ENCODE measurements around the gene BNIP5. TPM values are rescaled to one million over a fixed set of nuclear protein-coding genes. Genes with fewer than 3 reads are reported as not detected.

BNIP5 gene
- total RNA-seq, 1 donor from 2014 or later: not detected

DNA sequence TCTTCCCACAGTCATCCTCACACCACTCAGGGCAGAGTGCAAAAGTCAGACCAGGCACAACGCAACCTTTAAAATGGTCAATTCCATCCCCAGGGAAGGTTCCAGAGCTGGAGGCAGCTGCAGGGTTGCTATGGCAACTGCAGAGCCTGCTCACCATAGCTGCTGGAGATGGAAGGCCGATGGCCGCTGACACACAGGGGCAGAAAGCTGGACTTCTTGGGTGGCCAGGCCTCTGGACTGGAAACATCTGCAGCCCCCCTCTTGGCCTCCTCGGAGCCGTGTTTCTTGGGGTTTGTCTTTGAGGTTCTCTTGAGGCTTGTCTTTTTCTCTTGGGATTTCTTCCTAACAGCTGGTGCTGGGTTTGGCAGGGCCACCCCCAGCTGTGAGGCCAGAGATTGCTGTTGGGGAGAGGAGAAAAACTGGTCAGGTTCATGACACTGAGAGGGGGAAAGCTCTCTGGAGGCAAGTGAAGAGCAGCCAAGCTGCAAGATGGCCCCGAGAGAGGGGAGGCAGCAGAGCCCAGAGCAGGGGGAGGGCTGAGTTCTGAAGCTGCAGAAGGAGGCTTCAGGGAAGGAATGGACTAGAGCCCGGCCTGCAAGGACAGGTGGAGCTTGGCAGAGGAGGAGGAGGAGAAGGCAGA is 10.2 kb downstream of the BNIP5 start:
- no peak for DNase-seq (ENCODE audit: extremely low read depth, low read depth, low spot score)

DNA sequence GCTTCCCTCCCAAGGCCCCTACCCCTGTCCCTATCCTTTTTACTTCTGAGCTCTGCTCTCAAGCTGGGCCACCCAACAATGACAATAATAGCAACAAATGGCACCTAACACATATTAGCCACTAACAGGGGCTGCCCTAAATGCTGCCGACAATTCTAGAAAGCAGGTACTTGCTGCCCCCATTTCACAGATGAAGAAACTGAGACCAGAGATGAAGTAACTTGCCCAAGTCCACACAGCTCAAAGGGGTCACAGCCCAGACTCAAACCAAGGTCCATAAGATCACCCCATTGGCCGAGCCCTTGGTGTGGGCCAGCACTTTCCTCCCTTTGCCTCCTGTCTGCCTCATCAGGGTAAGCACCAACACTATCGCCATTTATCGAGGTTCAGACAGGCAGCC is 12.0 kb downstream of the BNIP5 start:
- DNase-seq (ENCODE audit: extremely low read depth, low read depth, low spot score): no peak

- no peak for DNase-seq (ENCODE audit: extremely low read depth, low read depth, low spot score)
These were observed 12.5 kb downstream of the BNIP5 start for GRCh38 chr6:36324191-36324590.

DNA sequence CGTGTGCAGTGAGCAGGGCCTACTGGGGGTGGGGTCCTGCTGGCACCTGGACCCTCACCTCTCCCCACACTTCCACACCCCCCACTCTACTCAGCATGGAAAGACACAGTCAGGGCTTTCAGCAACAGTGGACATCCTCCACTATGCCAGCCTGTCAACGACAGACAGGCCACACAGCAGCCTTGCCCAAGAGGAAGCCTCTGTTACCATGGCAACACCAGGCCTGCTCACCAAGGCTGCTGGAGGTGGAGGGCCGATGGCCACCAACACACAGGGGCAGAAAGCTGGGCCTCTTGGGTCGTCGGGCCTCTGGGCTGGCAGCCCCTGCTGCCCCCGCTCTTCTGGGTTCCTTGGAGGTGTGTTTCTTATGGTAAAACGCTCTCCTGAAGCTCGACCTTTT is 13.6 kb downstream of the BNIP5 start:
- no peak for DNase-seq (ENCODE audit: extremely low read depth, low read depth, low spot score)

- no peak for DNase-seq (ENCODE audit: extremely low read depth, low read depth, low spot score)
These were observed 14.1 kb downstream of the BNIP5 start for GRCh38 chr6:36322591-36322990.

GRCh38 chr6:36320475-36320874 is 16.2 kb downstream of the BNIP5 start:
- no peak for DNase-seq (ENCODE audit: extremely low read depth, low read depth, low spot score)

DNA sequence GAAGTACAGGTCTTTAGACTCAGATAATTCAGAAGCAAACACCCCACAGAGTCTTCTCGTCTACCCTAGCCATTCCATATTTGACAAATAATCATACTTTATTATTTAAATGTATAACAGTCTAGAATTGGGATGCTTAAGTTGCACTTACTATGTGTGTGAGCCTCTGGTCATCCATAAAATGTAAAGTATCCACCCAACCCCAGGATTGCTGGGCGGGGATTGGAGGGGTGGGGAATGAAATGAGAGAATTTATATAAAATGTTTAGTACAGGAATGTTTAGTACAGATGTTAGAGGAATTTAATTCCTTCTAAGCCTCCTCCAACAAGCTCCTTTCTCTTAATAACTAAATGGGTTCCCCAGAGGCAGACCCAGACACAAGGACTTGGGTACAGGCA is 16.9 kb downstream of the BNIP5 start:
- DNase-seq (ENCODE audit: extremely low read depth, low read depth, low spot score): no peak

- DNase-seq (ENCODE audit: extremely low read depth, low read depth, low spot score): no peak
These were observed 17.3 kb downstream of the BNIP5 start for GRCh38 chr6:36319436-36319762.

DNA sequence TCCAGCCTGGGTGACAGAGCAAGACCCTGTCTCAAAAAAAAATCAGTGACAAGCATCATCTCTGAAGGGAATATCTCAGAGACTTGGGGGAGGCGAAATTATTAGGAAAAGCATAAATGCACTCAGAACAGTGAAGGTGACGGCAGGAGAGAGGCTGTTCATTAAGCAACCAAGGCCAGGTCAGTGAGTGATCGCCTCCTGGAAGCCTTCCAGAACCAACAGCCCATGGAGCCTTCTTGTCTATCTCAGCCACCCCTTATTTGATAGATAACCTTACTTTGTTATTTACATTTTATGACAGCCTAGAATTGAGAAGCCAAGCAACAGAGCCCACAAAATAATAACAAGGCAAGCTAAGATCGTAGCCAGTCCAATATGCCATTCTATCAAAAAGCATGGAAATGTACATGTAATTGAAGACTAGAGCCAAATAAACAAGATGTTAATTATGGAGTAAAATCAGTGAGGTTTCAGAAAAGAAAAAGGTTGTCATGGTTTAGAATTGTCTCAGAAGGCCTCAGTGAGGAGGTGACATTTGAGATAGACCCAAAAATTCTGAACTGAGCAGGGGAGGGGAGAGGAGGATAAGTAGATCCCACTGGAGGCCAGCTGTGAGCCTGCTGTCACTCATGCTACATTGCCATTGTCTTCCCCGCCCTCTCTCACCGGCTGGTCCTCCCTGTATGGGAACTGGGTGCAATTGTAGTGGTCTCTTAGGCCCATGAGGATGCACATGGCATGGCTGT is 17.8 kb downstream of the BNIP5 start:
- DNase-seq (ENCODE audit: extremely low read depth, low read depth, low spot score): no peak

- DNase-seq (ENCODE audit: extremely low read depth, low read depth, low spot score): no peak
These were observed 19.1 kb downstream of the BNIP5 start for GRCh38 chr6:36317623-36318022.

- DNase-seq (ENCODE audit: extremely low read depth, low read depth, low spot score): no peak
These were observed 20.8 kb downstream of the BNIP5 start for GRCh38 chr6:36315921-36316320.

DNA sequence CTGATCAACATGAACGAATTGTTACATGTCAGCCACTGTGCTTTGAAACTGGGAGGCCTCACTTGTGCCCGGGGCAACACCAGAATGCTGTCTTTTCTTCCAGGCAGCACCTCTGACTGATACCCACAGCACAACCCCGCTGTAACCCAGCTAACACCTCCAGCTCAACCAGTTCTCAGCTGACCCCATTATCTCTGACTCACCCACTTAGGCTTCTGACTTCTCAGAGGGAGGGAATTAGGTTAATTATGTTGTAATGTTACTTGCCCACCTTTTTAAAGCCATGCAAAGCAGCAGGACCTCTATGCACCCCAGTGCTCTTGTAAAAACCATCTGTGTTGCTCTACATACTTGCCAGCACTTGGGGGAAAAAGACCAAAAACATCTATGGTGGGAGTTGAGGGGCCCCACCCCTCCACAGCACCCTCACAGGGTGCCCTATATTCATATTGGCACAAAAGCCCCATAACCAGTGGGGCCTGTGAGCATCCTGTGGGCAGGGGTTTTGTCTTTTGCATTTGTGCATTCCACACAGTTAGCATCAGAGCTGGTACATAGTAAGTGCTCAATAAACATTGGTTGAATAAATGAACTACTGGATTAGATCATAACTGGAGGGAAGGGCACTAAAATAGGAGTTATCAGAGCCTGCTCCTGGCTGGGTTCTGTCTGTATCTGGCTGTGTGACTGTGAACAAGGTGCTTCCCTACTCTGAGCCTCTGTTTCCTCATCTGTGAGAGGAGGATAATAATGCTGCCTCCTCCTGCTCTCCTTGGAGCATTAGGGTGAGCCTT is 22.3 kb downstream of the BNIP5 start:
- DNase-seq (ENCODE audit: extremely low read depth, low read depth, low spot score): no peak

- no peak for DNase-seq (ENCODE audit: extremely low read depth, low read depth, low spot score)
These were observed 23.1 kb downstream of the BNIP5 start for GRCh38 chr6:36313649-36313936.

DNA sequence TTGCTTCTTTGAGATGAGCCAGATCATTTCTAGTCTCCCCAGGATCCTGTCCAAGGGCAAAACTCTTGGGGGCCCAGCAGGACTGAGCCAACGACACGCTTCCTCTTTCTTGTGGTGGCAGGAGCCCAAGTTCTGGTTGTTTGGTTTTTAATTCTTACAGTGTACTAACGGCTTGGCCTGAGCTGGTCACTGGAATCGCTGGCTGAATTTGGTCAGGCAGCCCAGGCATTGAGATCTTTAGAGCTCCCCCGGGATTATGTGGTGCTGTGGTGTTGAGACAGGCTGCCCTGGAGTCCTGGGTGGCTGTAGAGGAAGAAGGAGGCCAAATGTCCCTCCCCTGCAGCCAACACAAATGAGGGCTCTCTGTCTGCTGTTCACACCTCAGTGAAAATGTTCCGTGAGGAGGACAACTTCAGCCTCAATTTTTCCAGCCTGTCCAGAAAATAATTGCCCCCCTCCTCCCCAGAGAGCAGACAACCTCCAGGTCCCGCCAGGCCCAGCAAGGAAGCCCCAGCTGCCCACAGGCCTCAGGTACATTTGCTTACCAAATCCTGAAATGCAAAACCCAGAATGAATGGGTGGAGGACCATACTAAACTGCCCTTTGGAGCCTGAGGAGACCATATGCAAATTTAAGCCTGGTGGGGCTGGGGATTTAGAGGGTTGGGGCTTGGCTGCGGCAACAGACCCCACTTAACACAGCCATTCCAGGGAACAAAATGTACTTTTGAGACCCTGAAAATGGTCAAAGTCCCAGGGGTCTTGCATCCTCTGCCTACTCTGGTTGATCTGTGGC is 23.6 kb downstream of the BNIP5 start:
- no peak for DNase-seq (ENCODE audit: extremely low read depth, low read depth, low spot score)

- no peak for DNase-seq (ENCODE audit: extremely low read depth, low read depth, low spot score)
These were observed 26.8 kb downstream of the BNIP5 start for GRCh38 chr6:36309900-36310299.

GRCh38 chr6:36309203-36309602 is 27.5 kb downstream of the BNIP5 start:
- DNase-seq (ENCODE audit: extremely low read depth, low read depth, low spot score): no peak

- DNase-seq (ENCODE audit: extremely low read depth, low read depth, low spot score): no peak
These were observed 28.2 kb downstream of the BNIP5 start for GRCh38 chr6:36308514-36308913.

DNA sequence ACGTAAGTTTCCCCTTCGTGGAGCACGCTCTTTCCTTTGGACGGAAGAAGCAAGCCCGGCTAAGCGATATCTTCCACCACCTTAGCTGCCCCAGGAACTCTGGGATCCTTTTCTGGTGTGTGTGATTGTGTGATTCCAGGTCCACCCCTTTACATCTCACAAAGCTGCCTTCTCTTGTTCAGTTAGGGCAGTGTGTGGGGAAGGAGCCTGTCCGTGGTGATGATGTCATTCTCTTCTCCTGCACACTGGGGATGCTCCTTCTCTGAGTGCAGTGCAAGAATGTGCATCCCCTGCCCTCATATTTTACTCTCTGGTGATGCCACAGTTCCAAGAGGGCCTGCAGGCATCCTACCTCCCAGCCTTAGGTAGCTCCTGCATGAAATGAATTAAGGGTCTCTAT is 30.3 kb downstream of the BNIP5 start:
- no peak for DNase-seq (ENCODE audit: extremely low read depth, low read depth, low spot score)

- no peak for DNase-seq (ENCODE audit: extremely low read depth, low read depth, low spot score)
These were observed 30.8 kb downstream of the BNIP5 start for GRCh38 chr6:36305885-36306284.

DNA sequence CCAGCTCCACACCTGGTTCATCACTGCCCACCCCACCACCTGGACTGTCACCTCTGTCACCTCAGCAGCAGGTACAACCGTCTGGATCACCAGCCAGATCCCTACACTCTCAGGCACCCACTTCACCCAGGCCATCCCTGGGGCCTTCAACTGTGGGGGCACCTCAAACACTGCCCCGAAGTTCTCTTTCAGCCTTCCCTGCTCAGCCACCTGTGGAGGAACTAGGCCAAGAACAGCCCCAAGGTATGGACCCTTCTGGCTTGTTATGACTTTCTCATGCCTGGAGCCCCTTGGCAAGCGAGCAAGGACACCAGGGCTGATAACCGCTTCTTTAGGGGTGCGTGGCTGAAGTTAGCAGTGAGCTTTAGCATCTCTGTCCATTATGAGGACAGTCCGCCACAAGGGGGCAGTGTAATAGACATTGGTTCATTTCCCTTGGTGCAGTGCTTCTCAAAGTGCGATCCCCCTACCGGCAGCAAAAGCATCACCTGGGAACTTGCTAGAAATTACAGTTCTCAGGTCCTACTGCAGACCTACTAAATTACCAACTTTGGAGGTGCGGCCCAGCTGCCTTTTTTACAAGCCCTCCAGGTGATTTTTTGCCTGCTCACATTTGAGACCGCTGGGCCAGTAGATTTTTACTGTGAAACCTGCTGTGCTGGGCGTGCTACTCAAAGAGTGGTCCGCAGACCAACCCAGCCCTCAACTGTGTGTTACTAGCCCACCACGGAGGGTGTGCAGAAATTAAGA is 34.3 kb downstream of the BNIP5 start:
- peak; percentile 81 for DNase-seq (ENCODE audit: extremely low read depth, low read depth, low spot score)

DNA sequence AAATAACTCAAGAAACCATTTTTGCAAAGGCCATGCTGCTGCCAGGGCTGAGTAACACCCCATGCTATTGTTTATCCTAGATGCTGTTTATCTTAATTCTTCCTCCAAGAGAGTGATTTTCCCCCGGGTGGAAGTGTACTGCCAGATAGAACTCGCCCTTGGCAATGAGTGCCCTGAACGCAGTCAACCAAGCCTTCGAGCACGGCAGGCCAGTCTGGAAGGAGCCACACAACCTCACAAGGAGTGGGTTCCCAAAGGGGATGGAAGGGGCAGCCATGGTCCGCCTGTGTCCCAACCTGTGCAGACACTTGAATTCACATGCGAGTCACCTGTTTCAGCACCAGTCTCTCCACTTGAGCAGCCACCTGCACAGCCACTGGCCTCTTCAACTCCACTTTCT is 34.9 kb downstream of the BNIP5 start:
- DNase-seq (ENCODE audit: extremely low read depth, low read depth, low spot score): no peak

Data from glomerular endothelial cell (primary cell).